ENCODE results near the gene RUNDC3A.

The RUNDC3A gene

DNA sequence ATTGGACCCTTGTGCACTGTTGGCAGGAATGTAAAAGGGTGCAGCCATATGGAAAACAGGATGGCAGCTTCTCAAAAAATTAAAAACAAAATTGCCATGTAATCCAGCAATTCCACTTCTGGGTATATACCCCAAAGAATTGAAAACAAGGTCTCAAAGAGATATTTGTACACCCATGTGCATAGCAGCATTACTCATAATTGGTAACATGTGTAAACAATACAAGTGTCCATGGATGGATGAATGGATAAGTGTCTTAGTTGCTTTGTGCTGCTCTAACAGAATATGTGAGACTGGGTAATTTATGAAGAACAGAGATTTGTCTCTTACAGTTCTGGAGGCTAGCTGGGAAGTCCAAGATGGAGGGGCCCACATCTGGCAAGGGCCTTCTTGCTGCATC is 3.8 kb upstream of the RUNDC3A start:
- no peaks in the 10 kb centered on the region for H3K9me3 ChIP-seq (ENCODE audit: insufficient read depth, low read length)
- TF ChIP-seq EZH2phosphoT487 (IDR thresholded peaks at IDR 0.05; ENCODE audit: low read depth), result no peak
- TF ChIP-seq, protein P1, sequence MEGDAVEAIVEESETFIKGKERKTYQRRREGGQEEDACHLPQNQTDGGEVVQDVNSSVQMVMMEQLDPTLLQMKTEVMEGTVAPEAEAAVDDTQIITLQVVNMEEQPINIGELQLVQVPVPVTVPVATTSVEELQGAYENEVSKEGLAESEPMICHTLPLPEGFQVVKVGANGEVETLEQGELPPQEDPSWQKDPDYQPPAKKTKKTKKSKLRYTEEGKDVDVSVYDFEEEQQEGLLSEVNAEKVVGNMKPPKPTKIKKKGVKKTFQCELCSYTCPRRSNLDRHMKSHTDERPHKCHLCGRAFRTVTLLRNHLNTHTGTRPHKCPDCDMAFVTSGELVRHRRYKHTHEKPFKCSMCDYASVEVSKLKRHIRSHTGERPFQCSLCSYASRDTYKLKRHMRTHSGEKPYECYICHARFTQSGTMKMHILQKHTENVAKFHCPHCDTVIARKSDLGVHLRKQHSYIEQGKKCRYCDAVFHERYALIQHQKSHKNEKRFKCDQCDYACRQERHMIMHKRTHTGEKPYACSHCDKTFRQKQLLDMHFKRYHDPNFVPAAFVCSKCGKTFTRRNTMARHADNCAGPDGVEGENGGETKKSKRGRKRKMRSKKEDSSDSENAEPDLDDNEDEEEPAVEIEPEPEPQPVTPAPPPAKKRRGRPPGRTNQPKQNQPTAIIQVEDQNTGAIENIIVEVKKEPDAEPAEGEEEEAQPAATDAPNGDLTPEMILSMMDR (IDR thresholded peaks at IDR 0.05; ENCODE audit: low read depth, low read length), result no peak

DNA sequence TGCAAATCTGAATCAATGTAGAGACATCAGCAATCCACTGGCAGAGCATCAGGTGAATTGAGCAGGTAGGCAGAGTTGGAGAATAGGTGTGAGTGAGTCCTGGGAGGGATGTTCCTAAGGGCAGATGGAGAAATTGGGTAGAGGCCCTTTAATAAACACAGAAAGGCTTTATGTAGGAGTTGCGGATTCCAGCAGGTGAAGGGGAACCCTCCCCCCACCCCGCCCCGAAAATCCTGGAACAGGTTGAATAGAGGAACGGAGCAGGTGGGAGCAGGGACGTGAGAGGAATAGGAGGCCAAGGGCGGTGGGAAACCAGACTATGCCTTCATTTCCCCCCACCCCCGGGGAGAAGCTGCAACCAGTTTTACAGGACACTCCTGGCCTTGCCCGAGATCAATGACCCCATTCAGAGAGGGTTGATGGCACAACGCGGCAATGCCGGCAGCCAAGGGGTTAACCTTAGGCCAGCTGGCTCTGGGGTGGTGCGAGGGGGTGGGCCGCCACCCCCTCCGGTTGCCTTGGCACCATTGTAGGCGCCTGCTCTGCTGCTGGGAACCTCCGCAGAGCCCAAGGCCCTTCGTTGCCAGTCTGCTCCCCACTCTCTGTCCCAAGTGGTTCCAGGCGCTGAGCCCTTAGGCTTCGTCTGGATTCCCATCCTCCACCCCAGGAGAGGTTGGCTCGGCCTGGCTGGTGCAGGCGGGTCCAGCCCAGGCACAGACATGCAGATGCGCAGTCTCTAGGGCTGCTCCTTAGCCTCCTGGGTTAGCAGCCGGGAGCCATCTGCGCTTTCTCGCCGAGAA is 814 bp upstream of the RUNDC3A start:
- TF ChIP-seq, protein P1 (IDR thresholded peaks at IDR 0.05; ENCODE audit: low read depth, low read length), result no peak
- no peak for TF ChIP-seq EZH2phosphoT487 (IDR thresholded peaks at IDR 0.05; ENCODE audit: low read depth)
- no peaks in the 10 kb centered on the region for H3K79me2 ChIP-seq (ENCODE audit: low read length)
- no peaks in the 10 kb centered on the region for H3K9me3 ChIP-seq (ENCODE audit: insufficient read depth, low read length)
- peaks cover 8% of the 10 kb centered on the region for H3K4me1 ChIP-seq (ENCODE audit: low read length)
- H3K9ac ChIP-seq (ENCODE audit: low read length), result no peak overlapping the region
- peak overlapping the region; percentile 78 for H3K4me3 ChIP-seq (ENCODE audit: low read length)
- H2AFZ ChIP-seq (ENCODE audit: low read depth, low read length), result no peak overlapping the region
- H4K20me1 ChIP-seq (ENCODE audit: insufficient read depth, low read length), result no peaks in the 10 kb centered on the region
- H3K27me3 ChIP-seq (ENCODE audit: low read depth, low read length), result peaks cover 3% of the 10 kb centered on the region; the same call in 1 of the 2 replicates
- H3K27ac ChIP-seq (ENCODE audit: low read length), result no peak overlapping the region
- H3K36me3 ChIP-seq (replicated peaks; ENCODE audit: low read depth, low read length), result no peaks in the 10 kb centered on the region
- H3K4me2 ChIP-seq (ENCODE audit: low read length), result peak overlapping the region; percentile 73

More for the DNA sequence above, 3.8 kb upstream of the RUNDC3A start:
- peaks cover 7% of the 10 kb centered on the region for H3K4me1 ChIP-seq (ENCODE audit: low read length)
- H4K20me1 ChIP-seq (ENCODE audit: insufficient read depth, low read length), result no peaks in the 10 kb centered on the region
- H3K79me2 ChIP-seq (ENCODE audit: low read length), result no peaks in the 10 kb centered on the region
- H2AFZ ChIP-seq (ENCODE audit: low read depth, low read length), result no peak overlapping the region
- H3K27ac ChIP-seq (ENCODE audit: low read length), result no peak overlapping the region
- no peak overlapping the region for H3K9ac ChIP-seq (ENCODE audit: low read length)
- H3K4me2 ChIP-seq (ENCODE audit: low read length), result no peak overlapping the region
- H3K27me3 ChIP-seq (ENCODE audit: low read depth, low read length), result peaks cover 10% of the 10 kb centered on the region; the same call in 1 of the 2 replicates
- H3K4me3 ChIP-seq (ENCODE audit: low read length), result no peak overlapping the region
- no peaks in the 10 kb centered on the region for H3K36me3 ChIP-seq (replicated peaks; ENCODE audit: low read depth, low read length)

DNA sequence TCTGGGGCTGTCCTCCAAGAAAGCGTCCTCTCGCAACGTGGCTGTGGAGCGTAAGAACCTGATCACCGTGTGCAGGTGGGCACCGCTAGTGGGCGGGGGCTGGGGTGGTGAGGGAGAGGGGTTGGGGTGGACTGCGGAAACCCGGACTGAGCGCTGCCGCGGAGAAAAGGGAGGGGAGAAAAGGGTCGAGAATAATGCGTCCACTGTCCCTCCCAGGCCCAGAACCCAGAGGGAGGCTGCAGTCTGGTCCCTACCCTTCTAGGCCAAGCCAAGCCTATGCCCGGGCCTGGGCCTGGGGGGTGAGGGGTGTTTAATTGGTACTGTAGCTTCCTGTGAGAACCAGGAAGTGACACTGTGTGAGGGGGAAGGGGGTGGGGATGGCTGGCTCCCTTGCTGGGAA is 464 bp downstream of the RUNDC3A start:
- Histone ChIP-seq H3K4me1 (ENCODE audit: low read length) (peaks cover 8% of the 10 kb centered on the region), H4K20me1 (ENCODE audit: insufficient read depth, low read length) (no peaks in the 10 kb centered on the region), H3K79me2 (ENCODE audit: low read length) (no peaks in the 10 kb centered on the region), H3K9me3 (ENCODE audit: insufficient read depth, low read length) (no peaks in the 10 kb centered on the region), H3K36me3 (replicated peaks; ENCODE audit: low read depth, low read length) (no peaks in the 10 kb centered on the region), H3K27ac (ENCODE audit: low read length) (no peak overlapping the region), H3K4me2 (ENCODE audit: low read length) (peak overlapping the region; percentile 73), H3K27me3 (ENCODE audit: low read depth, low read length) (peaks cover 3% of the 10 kb centered on the region; the same call in 1 of the 2 replicates), H2AFZ (ENCODE audit: low read depth, low read length) (peak overlapping the region; percentile 39; the same call in 1 of the 2 replicates), H3K9ac (ENCODE audit: low read length) (peak overlapping the region; percentile 40), H3K4me3 (ENCODE audit: low read length) (peak overlapping the region; percentile 78)
- no peak for TF ChIP-seq EZH2phosphoT487 (IDR thresholded peaks at IDR 0.05; ENCODE audit: low read depth)
- TF ChIP-seq, protein P1 (IDR thresholded peaks at IDR 0.05; ENCODE audit: low read depth, low read length), result no peak

DNA sequence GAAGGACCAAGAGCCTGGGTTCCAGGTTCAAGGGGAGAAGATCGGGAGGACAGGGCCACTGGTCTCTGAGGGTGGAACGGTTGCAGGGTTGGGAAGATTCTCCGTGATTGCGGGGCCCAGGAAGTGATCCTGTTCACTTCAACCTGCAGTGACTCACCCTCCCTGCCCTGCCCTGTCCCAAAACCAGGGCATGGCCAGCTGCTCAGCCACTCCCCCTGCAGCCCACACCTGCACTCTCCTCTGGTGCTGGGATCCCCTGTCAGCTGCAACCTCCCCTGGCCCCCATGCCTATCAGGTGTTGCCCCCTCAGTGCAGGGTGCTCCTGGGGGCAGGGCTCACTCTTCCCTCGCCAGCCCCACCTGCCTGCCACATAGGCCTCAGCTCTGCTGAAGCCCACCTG is 1.1 kb downstream of the RUNDC3A start:
- Histone ChIP-seq H3K9ac (ENCODE audit: low read length) (no peak overlapping the region), H3K36me3 (replicated peaks; ENCODE audit: low read depth, low read length) (no peaks in the 10 kb centered on the region), H3K79me2 (ENCODE audit: low read length) (no peaks in the 10 kb centered on the region), H3K27ac (ENCODE audit: low read length) (no peak overlapping the region), H3K4me3 (ENCODE audit: low read length) (peak overlapping the region; percentile 78), H3K4me1 (ENCODE audit: low read length) (peaks cover 8% of the 10 kb centered on the region), H3K9me3 (ENCODE audit: insufficient read depth, low read length) (no peaks in the 10 kb centered on the region), H4K20me1 (ENCODE audit: insufficient read depth, low read length) (no peaks in the 10 kb centered on the region), H3K27me3 (ENCODE audit: low read depth, low read length) (peaks cover 3% of the 10 kb centered on the region; the same call in 1 of the 2 replicates), H3K4me2 (ENCODE audit: low read length) (peak overlapping the region; percentile 73), H2AFZ (ENCODE audit: low read depth, low read length) (no peak overlapping the region)
- TF ChIP-seq, protein P1 (IDR thresholded peaks at IDR 0.05; ENCODE audit: low read depth, low read length), result 0 out of 2 replicates have a peak, but pooled peaks have one; percentile 2
- no peak for TF ChIP-seq EZH2phosphoT487 (IDR thresholded peaks at IDR 0.05; ENCODE audit: low read depth)

All from OCI-LY3 (cell line).